ENCODE results near the gene TIMM13.
"Not testable (repeated sequence)": the region's sequence is repeated elsewhere in the genome, so short reads cannot be mapped to it uniquely, and the experiment has no call there.

Gene TIMM13

DNA sequence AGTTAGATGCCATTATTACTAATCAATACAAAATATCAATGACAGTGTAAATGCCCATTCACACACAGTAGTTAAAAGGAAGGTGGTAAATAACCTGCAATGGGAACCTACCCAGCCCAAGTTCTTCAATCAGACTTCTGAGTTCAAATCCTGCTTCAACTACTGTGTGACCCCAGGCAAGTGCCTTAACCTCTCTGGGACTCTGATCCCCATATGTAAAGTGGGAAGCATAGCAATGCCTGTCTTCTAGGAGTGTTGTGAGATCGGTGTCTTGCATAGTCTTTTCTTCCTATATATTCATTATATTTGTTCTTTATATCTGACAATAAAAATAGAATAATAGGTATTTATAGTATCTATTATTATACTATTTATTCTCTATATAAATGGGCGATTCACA is 6.9 kb downstream of the TIMM13 start:
- H3K4me3 ChIP-seq (ENCODE audit: low read depth, low read length) = no peak overlapping the region
- H3K27me3 ChIP-seq (ENCODE audit: control insufficient read depth, insufficient read depth, low read length) = no peaks in the 10 kb centered on the region
- H3K4me1 ChIP-seq (ENCODE audit: control insufficient read depth, insufficient read depth, low read length) = no peaks in the 10 kb centered on the region; the same call in 1 of the 2 replicates
- H3K9me3 ChIP-seq (ENCODE audit: control insufficient read depth, insufficient read depth, low read length) = no peaks in the 10 kb centered on the region
- no peak overlapping the region for H3K27ac ChIP-seq (ENCODE audit: low read depth, low read length)
- no peak overlapping the region for H3K9ac ChIP-seq (ENCODE audit: low read depth, low read length)
- H3K36me3 ChIP-seq (ENCODE audit: control insufficient read depth, insufficient read depth, low read length) = peaks cover 10% of the 10 kb centered on the region

DNA sequence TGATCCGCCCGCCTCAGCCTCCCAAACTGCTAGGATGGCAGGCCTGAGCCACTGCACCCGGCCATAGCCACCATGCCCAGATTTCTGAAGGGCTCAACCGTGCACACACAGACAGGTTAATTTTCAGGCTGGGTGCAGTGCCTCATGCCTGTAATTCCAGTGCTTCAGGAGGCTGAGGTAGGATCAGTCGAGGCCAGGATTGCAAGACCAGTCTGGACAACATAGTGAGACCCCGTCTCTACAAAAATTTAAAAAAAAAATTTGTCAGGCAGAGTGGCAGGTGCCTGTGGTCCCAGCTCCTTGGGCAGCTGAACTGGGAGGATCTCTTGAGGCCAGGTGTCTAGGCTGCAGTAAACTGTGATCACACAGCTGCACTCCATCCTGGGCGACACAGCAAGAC is 7.6 kb downstream of the TIMM13 start:
- no peak overlapping the region for H3K27ac ChIP-seq (ENCODE audit: low read depth, low read length)
- no peaks in the 10 kb centered on the region for H3K27me3 ChIP-seq (ENCODE audit: control insufficient read depth, insufficient read depth, low read length)
- no peaks in the 10 kb centered on the region for H3K9me3 ChIP-seq (ENCODE audit: control insufficient read depth, insufficient read depth, low read length)
- no peak overlapping the region for H3K9ac ChIP-seq (ENCODE audit: low read depth, low read length)
- H3K4me1 ChIP-seq (ENCODE audit: control insufficient read depth, insufficient read depth, low read length) = no peaks in the 10 kb centered on the region; the same call in 1 of the 2 replicates
- H3K36me3 ChIP-seq (ENCODE audit: control insufficient read depth, insufficient read depth, low read length) = peaks cover 10% of the 10 kb centered on the region
- no peak overlapping the region for H3K4me3 ChIP-seq (ENCODE audit: low read depth, low read length)

DNA sequence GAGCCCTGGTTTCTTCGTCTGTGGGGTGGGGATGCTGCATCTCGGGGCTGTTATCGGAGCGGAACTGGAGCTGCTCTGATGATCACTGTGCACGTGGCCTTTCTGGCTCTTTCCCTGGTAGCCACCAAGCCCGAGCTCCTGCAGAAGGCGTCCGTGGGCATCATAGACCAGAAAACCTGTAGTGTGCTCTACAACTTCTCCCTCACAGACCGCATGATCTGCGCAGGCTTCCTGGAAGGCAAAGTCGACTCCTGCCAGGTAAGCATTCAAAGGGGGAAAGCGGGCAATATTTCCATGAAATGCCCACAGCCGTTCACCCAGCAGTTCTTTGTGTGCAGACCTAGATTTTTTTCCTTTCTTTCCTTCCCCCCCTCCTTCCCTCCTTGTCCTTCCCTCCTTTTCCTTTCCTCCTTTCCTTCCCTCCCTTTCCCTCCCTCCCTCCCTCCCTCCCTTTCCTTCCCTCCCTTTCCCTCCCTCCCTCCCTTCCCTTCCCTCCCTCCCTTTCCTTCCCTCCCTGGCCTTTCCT is 9.4 kb downstream of the TIMM13 start:
- Histone ChIP-seq H3K9ac (ENCODE audit: low read depth, low read length) (no peak overlapping the region), H3K9me3 (ENCODE audit: control insufficient read depth, insufficient read depth, low read length) (no peaks in the 10 kb centered on the region), H3K36me3 (ENCODE audit: control insufficient read depth, insufficient read depth, low read length) (peaks cover 6% of the 10 kb centered on the region; the same call in 1 of the 2 replicates), H3K4me3 (ENCODE audit: low read depth, low read length) (no peak overlapping the region), H3K27me3 (ENCODE audit: control insufficient read depth, insufficient read depth, low read length) (no peaks in the 10 kb centered on the region), H3K27ac (ENCODE audit: low read depth, low read length) (no peak overlapping the region), H3K4me1 (ENCODE audit: control insufficient read depth, insufficient read depth, low read length) (no peaks in the 10 kb centered on the region; the same call in 1 of the 2 replicates)

DNA sequence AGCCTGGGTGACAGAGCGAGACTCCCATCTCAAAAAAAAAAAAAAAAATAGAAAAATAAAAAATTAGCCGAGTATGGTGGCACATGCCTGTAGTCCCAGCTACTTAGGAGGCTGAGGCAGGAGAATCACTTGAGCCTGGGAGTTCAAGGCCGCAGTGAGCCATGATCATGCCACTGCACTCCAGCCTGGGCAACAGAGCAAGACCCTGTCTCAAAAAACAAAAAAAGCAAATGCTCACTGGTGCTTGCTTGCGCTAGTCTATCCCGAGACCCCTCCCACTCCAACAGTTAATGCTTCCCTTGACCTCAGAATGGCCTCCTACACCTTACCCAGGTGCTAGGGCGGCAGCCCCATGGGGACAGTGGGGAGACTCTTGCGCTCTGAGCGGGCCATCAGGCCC is 9.9 kb downstream of the TIMM13 start:
- H3K9ac ChIP-seq (ENCODE audit: low read depth, low read length); H3K27ac ChIP-seq (ENCODE audit: low read depth, low read length); H3K4me3 ChIP-seq (ENCODE audit: low read depth, low read length); H3K36me3 ChIP-seq (ENCODE audit: control insufficient read depth, insufficient read depth, low read length); H3K4me1 ChIP-seq (ENCODE audit: control insufficient read depth, insufficient read depth, low read length); H3K27me3 ChIP-seq (ENCODE audit: control insufficient read depth, insufficient read depth, low read length); H3K9me3 ChIP-seq (ENCODE audit: control insufficient read depth, insufficient read depth, low read length): not testable (repeated sequence)

DNA sequence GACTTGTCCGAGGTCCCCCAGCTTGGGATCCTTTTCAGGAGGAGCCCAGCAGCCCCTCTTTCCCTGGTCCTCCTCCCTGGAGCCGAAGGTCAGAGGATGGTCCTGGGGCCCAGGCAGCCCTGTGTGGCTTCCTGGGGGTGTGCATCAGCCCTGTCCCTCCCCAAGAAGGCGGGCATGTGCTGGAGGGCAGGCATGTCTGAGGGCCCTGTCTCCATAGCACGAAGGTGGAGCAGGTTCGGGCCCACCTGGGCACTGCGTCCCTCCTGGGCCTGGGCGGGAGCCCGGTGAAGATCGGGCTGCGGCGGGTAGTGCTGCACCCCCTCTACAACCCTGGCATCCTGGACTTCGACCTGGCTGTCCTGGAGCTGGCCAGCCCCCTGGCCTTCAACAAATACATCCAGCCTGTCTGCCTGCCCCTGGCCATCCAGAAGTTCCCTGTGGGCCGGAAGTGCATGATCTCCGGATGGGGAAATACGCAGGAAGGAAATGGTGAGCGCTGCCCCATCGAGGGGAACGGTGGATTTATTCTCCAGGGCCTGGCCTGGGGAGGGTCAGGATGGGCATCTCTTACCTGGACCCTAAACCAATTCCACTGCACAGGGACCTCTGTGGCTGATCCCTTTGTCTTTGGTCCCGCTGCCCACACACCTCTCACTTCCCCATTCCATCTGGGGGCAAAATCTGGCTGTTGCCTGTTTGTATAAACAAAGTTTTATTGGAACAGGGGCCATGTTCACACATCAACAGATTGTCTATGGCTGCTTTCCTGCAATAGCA is 10.9 kb downstream of the TIMM13 start:
- Histone ChIP-seq H3K27ac (ENCODE audit: low read depth, low read length) (no peak overlapping the region), H3K4me1 (ENCODE audit: control insufficient read depth, insufficient read depth, low read length) (no peaks in the 10 kb centered on the region; the same call in 1 of the 2 replicates), H3K4me3 (ENCODE audit: low read depth, low read length) (no peak overlapping the region), H3K27me3 (ENCODE audit: control insufficient read depth, insufficient read depth, low read length) (no peaks in the 10 kb centered on the region), H3K9me3 (ENCODE audit: control insufficient read depth, insufficient read depth, low read length) (no peaks in the 10 kb centered on the region), H3K9ac (ENCODE audit: low read depth, low read length) (no peak overlapping the region), H3K36me3 (ENCODE audit: control insufficient read depth, insufficient read depth, low read length) (peaks cover 6% of the 10 kb centered on the region; the same call in 1 of the 2 replicates)

DNA sequence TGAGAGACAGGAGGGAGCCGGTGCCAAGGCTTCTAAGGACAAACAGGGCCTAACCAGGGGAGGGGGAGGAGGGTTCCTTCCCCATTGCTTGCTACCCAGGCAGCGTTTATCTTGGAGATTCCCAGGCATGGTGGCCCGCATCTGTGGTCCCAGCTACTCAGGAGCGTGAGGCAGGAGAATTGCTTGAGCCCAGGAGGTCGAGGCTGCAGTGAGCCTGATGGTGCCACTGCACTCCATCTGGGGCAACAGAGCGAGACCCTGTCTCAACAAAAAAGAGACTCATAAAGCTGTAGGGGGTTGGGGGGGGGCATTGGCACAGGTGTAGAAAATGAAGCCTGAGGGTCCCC is 11.4 kb downstream of the TIMM13 start:
- H3K9ac ChIP-seq (ENCODE audit: low read depth, low read length) = no peak overlapping the region
- peaks cover 6% of the 10 kb centered on the region; the same call in 1 of the 2 replicates for H3K36me3 ChIP-seq (ENCODE audit: control insufficient read depth, insufficient read depth, low read length)
- no peak overlapping the region for H3K4me3 ChIP-seq (ENCODE audit: low read depth, low read length)
- no peaks in the 10 kb centered on the region for H3K9me3 ChIP-seq (ENCODE audit: control insufficient read depth, insufficient read depth, low read length)
- no peak overlapping the region for H3K27ac ChIP-seq (ENCODE audit: low read depth, low read length)
- H3K4me1 ChIP-seq (ENCODE audit: control insufficient read depth, insufficient read depth, low read length) = no peaks in the 10 kb centered on the region; the same call in 1 of the 2 replicates
- no peaks in the 10 kb centered on the region for H3K27me3 ChIP-seq (ENCODE audit: control insufficient read depth, insufficient read depth, low read length)

DNA sequence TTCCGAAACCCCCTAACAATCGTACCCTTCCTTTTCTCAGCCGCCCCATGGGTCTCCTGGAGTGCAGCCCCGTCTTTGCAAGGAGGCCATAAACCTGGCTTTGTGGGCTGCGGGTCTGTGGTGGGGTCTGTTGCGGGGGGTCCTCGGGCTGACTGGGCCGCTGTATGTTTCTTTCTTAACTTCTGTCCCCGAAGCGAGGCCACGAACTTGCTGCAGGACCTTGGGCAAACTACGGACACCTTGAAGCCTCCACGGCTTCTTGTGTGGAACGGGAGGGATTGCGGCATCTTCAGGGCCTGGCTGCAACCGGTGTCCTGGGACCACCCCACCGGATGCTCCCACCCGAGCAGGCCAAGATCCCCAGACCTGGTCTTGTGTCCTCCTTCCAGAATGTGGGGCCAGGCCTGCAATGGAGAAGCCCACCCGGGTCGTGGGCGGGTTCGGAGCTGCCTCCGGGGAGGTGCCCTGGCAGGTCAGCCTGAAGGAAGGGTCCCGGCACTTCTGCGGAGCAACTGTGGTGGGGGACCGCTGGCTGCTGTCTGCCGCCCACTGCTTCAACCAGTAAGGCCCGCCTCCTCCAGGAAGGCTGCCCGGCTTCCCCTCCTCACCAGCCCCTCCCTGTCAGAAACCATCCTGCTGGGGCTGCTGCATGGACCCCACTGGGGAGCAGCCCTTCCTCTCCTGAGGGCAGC is 12.0 kb downstream of the TIMM13 start:
- Histone ChIP-seq H3K4me1 (ENCODE audit: control insufficient read depth, insufficient read depth, low read length) (no peaks in the 10 kb centered on the region; the same call in 1 of the 2 replicates), H3K27ac (ENCODE audit: low read depth, low read length) (no peak overlapping the region), H3K9ac (ENCODE audit: low read depth, low read length) (no peak overlapping the region)

DNA sequence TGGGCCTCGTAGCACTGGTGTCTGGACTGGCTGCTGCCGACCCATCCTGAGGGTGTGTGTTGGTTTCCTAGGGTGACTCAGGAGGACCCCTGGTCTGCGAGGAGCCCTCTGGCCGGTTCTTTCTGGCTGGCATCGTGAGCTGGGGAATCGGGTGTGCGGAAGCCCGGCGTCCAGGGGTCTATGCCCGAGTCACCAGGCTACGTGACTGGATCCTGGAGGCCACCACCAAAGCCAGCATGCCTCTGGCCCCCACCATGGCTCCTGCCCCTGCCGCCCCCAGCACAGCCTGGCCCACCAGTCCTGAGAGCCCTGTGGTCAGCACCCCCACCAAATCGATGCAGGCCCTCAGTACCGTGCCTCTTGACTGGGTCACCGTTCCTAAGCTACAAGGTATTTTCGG is 13.8 kb downstream of the TIMM13 start:
- Histone ChIP-seq H3K9me3 (ENCODE audit: control insufficient read depth, insufficient read depth, low read length) (no peaks in the 10 kb centered on the region), H3K9ac (ENCODE audit: low read depth, low read length) (no peak overlapping the region), H3K4me3 (ENCODE audit: low read depth, low read length) (no peak overlapping the region)

More for the DNA sequence above, 12.0 kb downstream of the TIMM13 start:
- Histone ChIP-seq H3K4me3 (ENCODE audit: low read depth, low read length) (no peak overlapping the region), H3K9me3 (ENCODE audit: control insufficient read depth, insufficient read depth, low read length) (no peaks in the 10 kb centered on the region), H3K36me3 (ENCODE audit: control insufficient read depth, insufficient read depth, low read length) (peaks cover 6% of the 10 kb centered on the region; the same call in 1 of the 2 replicates), H3K27me3 (ENCODE audit: control insufficient read depth, insufficient read depth, low read length) (no peaks in the 10 kb centered on the region)

DNA sequence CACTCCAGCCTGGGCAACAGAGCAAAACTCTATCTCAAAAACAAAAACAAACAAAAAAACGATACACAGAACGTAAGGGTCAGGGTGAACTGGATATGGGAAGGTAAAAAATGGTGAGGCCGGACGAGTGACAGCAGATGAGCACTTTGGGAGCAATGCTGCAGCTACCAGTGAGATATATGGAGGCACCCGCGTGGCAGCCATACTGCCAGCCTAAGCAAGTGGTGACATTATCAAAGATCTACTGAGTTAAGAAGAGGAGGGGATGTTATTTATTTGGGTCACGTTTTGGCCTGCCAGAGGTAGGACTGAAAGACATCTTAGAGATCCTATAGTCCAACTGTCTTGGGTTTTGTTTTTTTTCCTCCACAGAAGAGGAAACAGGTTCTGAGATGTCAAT is 14.2 kb downstream of the TIMM13 start:
- Histone ChIP-seq H3K27ac (ENCODE audit: low read depth, low read length) (no peak overlapping the region), H3K9me3 (ENCODE audit: control insufficient read depth, insufficient read depth, low read length) (no peaks in the 10 kb centered on the region), H3K4me3 (ENCODE audit: low read depth, low read length) (no peak overlapping the region), H3K9ac (ENCODE audit: low read depth, low read length) (no peak overlapping the region), H3K4me1 (ENCODE audit: control insufficient read depth, insufficient read depth, low read length) (no peaks in the 10 kb centered on the region; the same call in 1 of the 2 replicates), H3K36me3 (ENCODE audit: control insufficient read depth, insufficient read depth, low read length) (peaks cover 6% of the 10 kb centered on the region; the same call in 1 of the 2 replicates), H3K27me3 (ENCODE audit: control insufficient read depth, insufficient read depth, low read length) (no peaks in the 10 kb centered on the region)

More for the DNA sequence above, 13.8 kb downstream of the TIMM13 start:
- Histone ChIP-seq H3K27me3 (ENCODE audit: control insufficient read depth, insufficient read depth, low read length) (no peaks in the 10 kb centered on the region), H3K36me3 (ENCODE audit: control insufficient read depth, insufficient read depth, low read length) (peaks cover 6% of the 10 kb centered on the region; the same call in 1 of the 2 replicates), H3K4me1 (ENCODE audit: control insufficient read depth, insufficient read depth, low read length) (no peaks in the 10 kb centered on the region; the same call in 1 of the 2 replicates), H3K27ac (ENCODE audit: low read depth, low read length) (no peak overlapping the region)

DNA sequence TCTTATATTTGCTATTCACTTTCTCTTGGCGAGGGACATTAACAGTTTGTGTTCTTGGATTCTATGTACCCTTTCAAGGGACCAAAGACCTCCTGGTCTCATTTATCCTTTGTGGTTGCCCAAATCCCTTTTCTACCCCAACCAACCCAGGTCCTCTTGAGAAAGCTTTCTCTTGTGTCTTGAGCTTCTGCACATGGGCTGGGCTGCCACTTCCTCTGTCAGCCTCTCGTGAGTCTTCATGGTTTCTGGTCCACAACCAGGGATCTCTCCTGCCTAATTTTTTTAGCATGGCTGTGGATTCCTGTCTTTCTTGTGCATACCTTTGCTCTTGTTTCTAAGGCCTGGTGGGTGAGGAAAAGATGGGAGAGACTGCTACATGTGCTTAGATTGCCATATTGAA is 14.9 kb downstream of the TIMM13 start:
- Histone ChIP-seq H3K36me3 (ENCODE audit: control insufficient read depth, insufficient read depth, low read length) (peaks cover 6% of the 10 kb centered on the region; the same call in 1 of the 2 replicates), H3K4me1 (ENCODE audit: control insufficient read depth, insufficient read depth, low read length) (no peaks in the 10 kb centered on the region; the same call in 1 of the 2 replicates), H3K4me3 (ENCODE audit: low read depth, low read length) (no peak overlapping the region), H3K9ac (ENCODE audit: low read depth, low read length) (no peak overlapping the region), H3K27me3 (ENCODE audit: control insufficient read depth, insufficient read depth, low read length) (no peaks in the 10 kb centered on the region), H3K9me3 (ENCODE audit: control insufficient read depth, insufficient read depth, low read length) (no peaks in the 10 kb centered on the region), H3K27ac (ENCODE audit: low read depth, low read length) (no peak overlapping the region)

DNA sequence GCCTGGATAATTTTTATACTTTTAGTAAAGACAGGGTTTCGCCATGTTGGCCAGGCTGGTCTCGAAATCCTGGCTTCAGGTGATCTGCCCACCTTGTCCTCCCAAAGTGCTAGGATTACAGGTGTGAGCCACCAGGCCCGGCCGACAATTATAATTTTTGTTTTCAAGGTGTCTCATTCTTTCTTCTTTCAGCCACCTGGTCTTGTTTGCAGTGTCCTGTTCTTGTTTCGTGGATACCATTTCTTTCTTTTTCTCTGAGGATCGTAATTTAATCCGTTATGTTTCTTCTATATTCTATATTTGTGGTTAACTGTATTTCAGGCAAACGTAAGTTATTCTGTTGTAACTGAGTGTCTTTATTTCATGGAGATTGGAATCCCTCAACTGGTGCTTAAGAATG is 15.7 kb downstream of the TIMM13 start:
- H3K4me1 ChIP-seq (ENCODE audit: control insufficient read depth, insufficient read depth, low read length) = no peaks in the 10 kb centered on the region; the same call in 1 of the 2 replicates
- H3K9me3 ChIP-seq (ENCODE audit: control insufficient read depth, insufficient read depth, low read length) = no peaks in the 10 kb centered on the region
- H3K27me3 ChIP-seq (ENCODE audit: control insufficient read depth, insufficient read depth, low read length) = no peaks in the 10 kb centered on the region
- H3K9ac ChIP-seq (ENCODE audit: low read depth, low read length) = no peak overlapping the region
- H3K27ac ChIP-seq (ENCODE audit: low read depth, low read length) = no peak overlapping the region
- H3K36me3 ChIP-seq (ENCODE audit: control insufficient read depth, insufficient read depth, low read length) = peaks cover 3% of the 10 kb centered on the region; the same call in 1 of the 2 replicates
- no peak overlapping the region for H3K4me3 ChIP-seq (ENCODE audit: low read depth, low read length)
